Measurements from ENCODE around the gene REPIN1. TPM values are rescaled to one million over a fixed set of nuclear protein-coding genes. Genes with fewer than 3 reads are reported as not detected.

REPIN1 gene
- total and polyA plus RNA-seq, 2 donors from 2014 or later, result 53.7 to 95.8 TPM

DNA sequence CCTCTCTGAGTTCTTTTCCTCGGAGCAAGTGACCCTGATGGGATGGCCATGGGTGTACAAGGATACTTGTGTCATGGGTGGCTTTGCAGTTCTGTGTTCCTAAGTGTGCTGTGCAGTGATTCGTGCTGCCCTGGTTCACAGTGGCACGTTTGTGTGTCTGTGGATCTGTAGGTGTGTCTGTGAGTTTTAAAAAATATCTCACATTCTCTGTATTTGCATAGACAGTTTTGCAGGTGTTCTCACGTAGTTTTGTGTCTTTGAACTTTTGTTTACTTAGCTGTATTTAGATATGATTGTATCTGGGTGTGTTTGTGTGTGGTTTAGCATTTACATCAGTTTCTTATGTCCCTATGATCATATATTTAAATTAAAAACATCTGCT lies 14.2 kb downstream of the REPIN1 start:
- no peak overlapping the region for H3K27ac ChIP-seq (ENCODE audit: low read depth in 2 of 2, low read length in 2 of 2)
- H3K9me3 ChIP-seq (ENCODE audit: control insufficient read depth in 2 of 3, insufficient read depth in 1 of 3, low read length in 3 of 3), result no peaks in the 10 kb centered on the region
- H3K9ac ChIP-seq (ENCODE audit: low read length in 3 of 3), result no peak overlapping the region
- no peak for TF ChIP-seq CTCF (IDR thresholded peaks at IDR 0.05; ENCODE audit: borderline replicate concordance, extremely low read depth, insufficient read depth)
- H3K4me1 ChIP-seq (ENCODE audit: control insufficient read depth in 2 of 3, insufficient read depth in 2 of 3, low read depth in 1 of 3, low read length in 3 of 3), result peaks cover 0 to 13% (median 13%) of the 10 kb centered on the region in 3 donors
- no peaks in the 10 kb centered on the region for H3K36me3 ChIP-seq (ENCODE audit: control insufficient read depth in 2 of 3, insufficient read depth in 3 of 3, low read length in 3 of 3)
- no peaks in the 10 kb centered on the region for H3K27me3 ChIP-seq (ENCODE audit: control insufficient read depth, insufficient read depth, low read length)
- no peak for DNase-seq
- intact Hi-C loops (cut with DNase I), result no loop called here
- FAIRE-seq, result no peak
- no peak overlapping the region for H3K4me3 ChIP-seq (ENCODE audit: low read length in 3 of 3)

- H3K27me3 ChIP-seq (ENCODE audit: control insufficient read depth, insufficient read depth, low read length), result no peaks in the 10 kb centered on the region
- H3K27ac ChIP-seq (ENCODE audit: low read depth in 2 of 2, low read length in 2 of 2), result no peak overlapping the region
- H3K4me1 ChIP-seq (ENCODE audit: control insufficient read depth in 2 of 3, insufficient read depth in 2 of 3, low read depth in 1 of 3, low read length in 3 of 3), result peaks cover 0 to 14% (median 9%) of the 10 kb centered on the region in 3 donors
- TF ChIP-seq CTCF (IDR thresholded peaks at IDR 0.05; ENCODE audit: borderline replicate concordance, extremely low read depth, insufficient read depth), result no peak
- H3K9me3 ChIP-seq (ENCODE audit: control insufficient read depth in 2 of 3, insufficient read depth in 1 of 3, low read length in 3 of 3), result no peaks in the 10 kb centered on the region
- H3K36me3 ChIP-seq (ENCODE audit: control insufficient read depth in 2 of 3, insufficient read depth in 3 of 3, low read length in 3 of 3), result peaks cover 0 to 2% (median 0%) of the 10 kb centered on the region in 3 donors
- DNase-seq, result peak; percentile 65 to 97 (median 93)
- no peak overlapping the region for H3K4me3 ChIP-seq (ENCODE audit: low read length in 3 of 3)
- FAIRE-seq, result no peak
- intact Hi-C loops (cut with DNase I), result no loop called here
- peak overlapping the region in 1 of 3 donors; percentile 24 for H3K9ac ChIP-seq (ENCODE audit: low read length in 3 of 3)
Observed at GRCh38 chr7:150383710-150384397, 15.2 kb downstream of the REPIN1 start.

DNA sequence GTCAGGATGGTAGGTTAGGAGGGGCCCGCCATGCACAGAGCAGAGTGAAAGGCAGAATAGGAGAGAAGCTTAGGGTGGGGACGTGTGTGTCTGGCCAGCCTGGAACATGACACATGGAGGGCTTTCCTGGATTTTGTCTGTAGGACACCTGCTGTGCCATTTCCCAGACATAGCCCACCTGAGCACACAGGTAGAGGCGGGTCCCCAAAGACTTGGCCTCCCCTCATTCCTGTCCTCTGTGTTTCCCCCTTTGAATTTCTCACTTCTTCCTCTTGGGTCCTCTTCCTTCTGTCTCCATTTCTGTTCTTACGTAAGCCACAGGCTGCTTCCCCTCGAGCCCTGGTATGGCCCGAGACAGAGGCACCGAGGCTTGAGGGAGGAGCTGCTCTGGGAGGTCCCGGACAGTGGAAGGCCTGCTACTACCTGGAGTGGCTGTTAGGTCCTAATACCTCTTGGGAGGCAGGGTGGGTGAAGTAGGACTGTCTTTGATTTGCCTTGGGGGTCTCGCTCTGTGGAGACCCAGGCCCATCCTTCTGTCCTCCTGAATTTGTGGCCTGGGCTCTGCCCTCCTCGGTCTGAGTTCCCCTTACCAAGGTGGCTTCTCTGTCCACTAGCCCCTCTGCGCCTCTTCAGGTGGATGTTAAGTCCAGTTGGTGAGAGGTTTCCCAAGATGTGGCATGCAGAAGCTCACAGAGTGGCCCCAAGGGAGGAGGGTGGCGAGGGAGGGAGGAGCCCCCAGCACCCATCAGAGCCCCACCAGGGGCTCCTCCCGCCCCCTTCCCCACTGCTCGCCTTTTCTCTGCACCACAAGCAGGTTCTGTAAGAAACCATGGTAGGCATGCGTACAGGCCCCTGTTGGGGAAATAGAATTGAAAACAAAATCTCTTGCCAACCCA lies 16.0 kb downstream of the REPIN1 start:
- Histone ChIP-seq H3K36me3 (ENCODE audit: control insufficient read depth in 2 of 3, insufficient read depth in 3 of 3, low read length in 3 of 3) (peaks cover 0 to 2% (median 0%) of the 10 kb centered on the region in 3 donors), H3K4me3 (ENCODE audit: low read length in 3 of 3) (no peak overlapping the region), H3K9ac (ENCODE audit: low read length in 3 of 3) (no peak overlapping the region), H3K27ac (ENCODE audit: low read depth in 2 of 2, low read length in 2 of 2) (no peak overlapping the region), H3K4me1 (ENCODE audit: control insufficient read depth in 2 of 3, insufficient read depth in 2 of 3, low read depth in 1 of 3, low read length in 3 of 3) (peaks cover 0 to 14% (median 9%) of the 10 kb centered on the region in 3 donors), H3K9me3 (ENCODE audit: control insufficient read depth in 2 of 3, insufficient read depth in 1 of 3, low read length in 3 of 3) (no peaks in the 10 kb centered on the region), H3K27me3 (ENCODE audit: control insufficient read depth, insufficient read depth, low read length) (no peaks in the 10 kb centered on the region)
- intact Hi-C loops (cut with DNase I), result no loop called here
- DNase-seq (peak in 1 of 5 donors; percentile 34), FAIRE-seq (no peak)
- no peak for TF ChIP-seq CTCF (IDR thresholded peaks at IDR 0.05; ENCODE audit: borderline replicate concordance, extremely low read depth, insufficient read depth)
